Measurements from ENCODE around the gene HNRNPU. TPM values are rescaled to one million over a fixed set of nuclear protein-coding genes. Genes with fewer than 3 reads are reported as not detected.

HNRNPU gene
- total RNA-seq, 4 donors from 2014 or later, result 305 to 433 (median 344) TPM

DNA sequence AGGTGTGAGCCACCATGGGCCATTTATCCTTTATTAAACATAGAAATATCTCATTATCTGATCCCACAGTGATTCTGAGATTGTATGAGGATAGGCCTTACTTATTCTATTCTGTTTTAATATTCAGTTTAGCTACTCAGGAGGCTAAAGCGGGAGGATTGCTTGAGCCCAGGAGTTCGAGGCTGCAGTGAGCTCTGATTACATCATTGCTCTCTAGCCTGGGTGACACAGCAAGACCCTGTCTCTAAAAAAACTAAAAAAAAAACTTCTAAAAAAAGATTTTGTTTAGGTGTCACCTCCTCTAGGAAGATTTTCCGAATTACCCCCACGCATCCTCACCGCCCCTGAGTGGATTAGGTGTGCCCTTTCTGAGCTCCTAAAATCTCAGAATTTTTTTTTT is 14.3 kb upstream of the HNRNPU start:
- no peaks in the 10 kb centered on the region for H3K4me1 ChIP-seq
- 94% methylated on average over 5 of the region's 5 CpGs for WGBS, 2 donors
- DNase-seq, result no peak
- no peak overlapping the region for H3K27ac ChIP-seq
- TF ChIP-seq, protein P1, sequence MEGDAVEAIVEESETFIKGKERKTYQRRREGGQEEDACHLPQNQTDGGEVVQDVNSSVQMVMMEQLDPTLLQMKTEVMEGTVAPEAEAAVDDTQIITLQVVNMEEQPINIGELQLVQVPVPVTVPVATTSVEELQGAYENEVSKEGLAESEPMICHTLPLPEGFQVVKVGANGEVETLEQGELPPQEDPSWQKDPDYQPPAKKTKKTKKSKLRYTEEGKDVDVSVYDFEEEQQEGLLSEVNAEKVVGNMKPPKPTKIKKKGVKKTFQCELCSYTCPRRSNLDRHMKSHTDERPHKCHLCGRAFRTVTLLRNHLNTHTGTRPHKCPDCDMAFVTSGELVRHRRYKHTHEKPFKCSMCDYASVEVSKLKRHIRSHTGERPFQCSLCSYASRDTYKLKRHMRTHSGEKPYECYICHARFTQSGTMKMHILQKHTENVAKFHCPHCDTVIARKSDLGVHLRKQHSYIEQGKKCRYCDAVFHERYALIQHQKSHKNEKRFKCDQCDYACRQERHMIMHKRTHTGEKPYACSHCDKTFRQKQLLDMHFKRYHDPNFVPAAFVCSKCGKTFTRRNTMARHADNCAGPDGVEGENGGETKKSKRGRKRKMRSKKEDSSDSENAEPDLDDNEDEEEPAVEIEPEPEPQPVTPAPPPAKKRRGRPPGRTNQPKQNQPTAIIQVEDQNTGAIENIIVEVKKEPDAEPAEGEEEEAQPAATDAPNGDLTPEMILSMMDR (IDR thresholded peaks at IDR 0.05), result no peak
- TF ChIP-seq POLR2A (IDR thresholded peaks at IDR 0.05), result no peak
- H3K9me3 ChIP-seq, result no peaks in the 10 kb centered on the region
- H3K4me3 ChIP-seq (replicated peaks in 1 of 3), result no peak overlapping the region
- H3K36me3 ChIP-seq, result no peaks in the 10 kb centered on the region
- no peaks in the 10 kb centered on the region for H3K27me3 ChIP-seq
- intact Hi-C loops (cut with DNase I), result no loop called here

DNA sequence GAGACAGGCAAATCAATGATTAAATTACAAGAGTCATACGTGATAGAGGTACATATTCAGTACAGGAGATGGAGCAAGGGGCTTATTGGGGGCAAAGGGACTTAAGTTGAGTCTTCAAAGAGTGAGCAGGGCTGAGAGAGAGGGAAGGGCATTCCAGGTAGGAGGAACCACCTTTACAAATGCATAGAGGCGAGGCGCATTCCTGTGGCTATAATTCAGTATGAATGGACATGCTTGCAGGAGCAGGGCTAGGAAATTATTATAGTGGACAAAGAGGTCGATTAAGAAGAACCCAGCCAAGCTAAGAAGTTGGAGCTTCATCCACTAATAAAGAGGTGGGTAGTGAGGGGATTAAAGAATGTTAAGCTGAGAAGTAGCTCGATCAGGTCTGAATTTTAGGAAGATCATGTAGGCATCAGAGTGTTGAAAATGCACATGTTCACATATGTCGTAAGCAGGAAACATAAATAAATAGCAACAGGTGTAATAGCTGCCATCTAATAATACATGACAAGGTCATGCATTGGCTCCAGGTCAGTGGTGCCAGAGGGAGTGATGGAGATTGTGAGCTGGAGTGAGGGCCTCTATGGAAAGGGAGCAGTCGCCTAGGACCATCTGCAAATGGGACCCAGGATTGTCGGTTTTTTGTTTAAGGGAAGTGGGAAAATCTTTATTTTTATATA is 12.0 kb upstream of the HNRNPU start:
- no peak overlapping the region for H3K27ac ChIP-seq
- no peaks in the 10 kb centered on the region for H3K27me3 ChIP-seq
- H3K36me3 ChIP-seq, result no peaks in the 10 kb centered on the region
- H3K4me1 ChIP-seq, result no peaks in the 10 kb centered on the region
- TF ChIP-seq, protein P1 (IDR thresholded peaks at IDR 0.05), result no peak
- TF ChIP-seq POLR2A (IDR thresholded peaks at IDR 0.05), result no peak
- no peaks in the 10 kb centered on the region for H3K9me3 ChIP-seq
- DNase-seq, result no peak
- intact Hi-C loops (cut with DNase I), result no loop called here
- H3K4me3 ChIP-seq (replicated peaks in 1 of 3), result no peak overlapping the region
- WGBS, 2 donors, result 94 to 95% methylated on average over 8 of the region's 8 CpGs

DNA sequence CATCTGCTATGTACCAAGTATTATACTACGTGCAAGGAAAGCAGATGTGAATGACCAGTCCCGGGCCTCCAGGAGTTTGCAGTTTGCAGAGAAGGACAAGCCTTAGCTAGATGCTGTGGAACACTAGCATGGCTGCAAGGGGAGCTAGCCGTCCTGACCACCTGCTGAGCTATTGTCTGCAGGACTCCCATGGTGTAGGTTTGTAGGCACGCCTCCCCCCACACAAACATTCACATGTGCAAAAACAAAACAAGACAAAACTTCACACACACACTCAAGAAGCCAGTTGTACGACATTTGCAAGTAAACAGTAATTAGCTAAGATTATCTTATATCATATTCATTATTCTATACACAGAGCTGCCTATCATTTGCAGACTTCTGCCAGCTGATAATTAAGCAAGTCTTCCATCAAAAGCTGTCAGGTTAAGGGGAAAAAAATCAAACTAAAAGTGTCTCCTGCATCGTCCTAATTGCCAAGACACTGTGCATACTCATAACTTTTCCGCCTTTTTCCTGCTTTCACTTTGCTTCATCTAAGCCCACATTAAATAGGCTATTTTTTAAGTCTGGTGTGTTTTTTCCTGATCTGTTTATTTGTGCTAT is 10.7 kb upstream of the HNRNPU start:
- TF ChIP-seq, protein P1 (IDR thresholded peaks at IDR 0.05), result no peak
- no peak for TF ChIP-seq POLR2A (IDR thresholded peaks at IDR 0.05)
- H3K36me3 ChIP-seq, result no peaks in the 10 kb centered on the region
- no peaks in the 10 kb centered on the region for H3K4me1 ChIP-seq
- intact Hi-C loops (cut with DNase I), result no loop called here
- H3K27me3 ChIP-seq, result no peaks in the 10 kb centered on the region
- H3K9me3 ChIP-seq, result no peaks in the 10 kb centered on the region
- no peak overlapping the region for H3K27ac ChIP-seq
- no peak overlapping the region for H3K4me3 ChIP-seq (replicated peaks in 1 of 3)
- WGBS, 2 donors, result 75 to 79% methylated on average over 7 of the region's 7 CpGs
- no peak for DNase-seq

DNA sequence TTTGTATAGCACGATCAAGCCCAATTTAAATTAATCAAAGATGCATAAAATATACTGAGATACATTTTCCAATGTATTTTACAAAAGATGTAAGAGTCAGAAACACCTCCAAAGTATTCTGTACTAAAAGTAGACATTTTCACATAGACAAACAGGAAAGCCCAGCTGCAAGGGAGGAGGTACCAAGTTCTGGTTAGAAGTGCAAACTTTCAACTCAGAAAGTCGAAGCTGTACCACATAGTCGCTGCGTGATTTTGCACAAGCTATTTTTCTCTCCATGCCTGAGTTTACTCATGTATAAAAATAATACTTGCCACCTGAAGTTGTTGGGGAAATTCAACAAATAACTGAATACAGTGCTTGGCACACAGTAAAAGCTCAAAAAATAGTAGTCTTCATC is 5.6 kb upstream of the HNRNPU start:
- H3K9me3 ChIP-seq, result no peaks in the 10 kb centered on the region
- no peaks in the 10 kb centered on the region for H3K36me3 ChIP-seq
- 88 to 91% methylated on average over 4 of the region's 4 CpGs for WGBS, 2 donors
- no peak for DNase-seq
- no peak overlapping the region for H3K4me3 ChIP-seq (replicated peaks in 1 of 3)
- H3K27me3 ChIP-seq, result no peaks in the 10 kb centered on the region
- intact Hi-C loops (cut with DNase I), result loop anchor here (5.0 kb wide), 1 partner anchor 172 kb away; no protein-coding TSS in a partner anchor
- no peak overlapping the region for H3K27ac ChIP-seq
- TF ChIP-seq, protein P1 (IDR thresholded peaks at IDR 0.05), result no peak
- TF ChIP-seq POLR2A (IDR thresholded peaks at IDR 0.05), result no peak
- peaks cover 0 to 4% of the 10 kb centered on the region in 2 donors for H3K4me1 ChIP-seq

DNA sequence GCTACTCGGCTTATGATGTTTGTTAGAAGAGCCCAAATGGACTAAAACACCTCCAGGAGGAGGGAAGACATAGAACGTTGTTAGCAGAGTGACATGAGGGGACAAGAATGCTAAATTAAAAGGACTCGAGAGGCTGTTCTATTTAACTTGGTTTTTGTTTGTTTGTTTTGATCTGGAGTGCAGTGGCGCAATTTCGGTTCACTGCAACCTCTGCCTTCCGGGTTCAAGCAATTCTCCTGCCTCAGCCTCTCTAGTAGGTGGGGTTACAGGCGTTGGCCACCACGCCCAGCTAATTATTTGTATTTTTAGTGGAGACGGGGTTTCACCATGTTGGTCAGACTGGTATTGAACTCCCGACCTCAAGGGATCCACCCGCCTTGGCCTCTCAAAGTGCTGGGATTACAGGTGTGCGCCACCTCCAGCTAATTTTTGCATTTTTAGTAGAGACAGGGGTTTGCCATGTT is 5.1 kb upstream of the HNRNPU start:
- H3K27me3 ChIP-seq, result no peaks in the 10 kb centered on the region
- H3K9me3 ChIP-seq, result no peaks in the 10 kb centered on the region
- H3K36me3 ChIP-seq, result no peaks in the 10 kb centered on the region
- peaks cover 0 to 5% of the 10 kb centered on the region in 2 donors for H3K4me1 ChIP-seq
- H3K4me3 ChIP-seq (replicated peaks in 1 of 3), result no peak overlapping the region
- no peak for TF ChIP-seq POLR2A (IDR thresholded peaks at IDR 0.05)
- intact Hi-C loops (cut with DNase I), result loop anchor here (5.0 kb wide), 1 partner anchor 173 kb away; no protein-coding TSS in a partner anchor
- H3K27ac ChIP-seq, result no peak overlapping the region
- DNase-seq, result no peak
- 91 to 94% methylated on average over 12 of the region's 12 CpGs for WGBS, 2 donors
